ENCODE measurements around the gene SLC6A9. TPM values are rescaled to one million over a fixed set of nuclear protein-coding genes. Genes with fewer than 3 reads are reported as not detected.

SLC6A9 gene
- polyA plus RNA-seq, 3 donors, result not detected

GRCh38 chr1:44021156-44021555 lies 10.1 kb downstream of the SLC6A9 start:
- Histone ChIP-seq H3K4me3 (replicated peaks in 1 of 3; ENCODE audit: low read depth in 2 of 3, low read length in 3 of 3) (no peak overlapping the region), H3K27ac (ENCODE audit: low read depth in 1 of 2, low read length in 2 of 2) (no peak overlapping the region), H3K27me3 (ENCODE audit: control insufficient read depth in 2 of 2, insufficient read depth in 2 of 2, low read length in 2 of 2) (no peaks in the 10 kb centered on the region), H4K20me1 (ENCODE audit: insufficient read depth, low read length) (no peaks in the 10 kb centered on the region), H3K79me2 (ENCODE audit: insufficient read depth, low read length) (no peaks in the 10 kb centered on the region), H3K4me1 (ENCODE audit: control insufficient read depth in 1 of 2, insufficient read depth in 2 of 2, low read length in 2 of 2) (no peaks in the 10 kb centered on the region), H3K9ac (ENCODE audit: insufficient read depth, low read length, poor library complexity, severe bottlenecking) (no peak overlapping the region), H3K36me3 (replicated peaks in 1 of 2; ENCODE audit: control insufficient read depth in 1 of 2, insufficient read depth in 2 of 2, low read length in 2 of 2) (no peaks in the 10 kb centered on the region), H2AFZ (ENCODE audit: insufficient read depth, low read depth, low read length, poor library complexity, severe bottlenecking) (no peak overlapping the region), H3K4me2 (replicated peaks; ENCODE audit: extremely low read depth, low read length, poor library complexity, severe bottlenecking) (no peak overlapping the region), H3K9me3 (replicated peaks in 1 of 2; ENCODE audit: control insufficient read depth in 1 of 2, insufficient read depth in 1 of 2, low read length in 2 of 2) (no peaks in the 10 kb centered on the region)
- no peak overlapping the region for H3K4me3 Mint-ChIP-seq
- peaks cover 0 to 7% (median 2%) of the 10 kb centered on the region in 3 donors for H3K27me3 Mint-ChIP-seq (ENCODE audit: low read depth in 3 of 3)
- no peaks in the 10 kb centered on the region for H3K36me3 Mint-ChIP-seq
- no peaks in the 10 kb centered on the region for H3K4me1 Mint-ChIP-seq
- no peak for DNase-seq
- 93% methylated on average over 7 of the region's 8 CpGs for WGBS (ENCODE audit: insufficient coverage)
- intact Hi-C loops (cut with micrococcal nuclease), result no loop called here
- no peaks in the 10 kb centered on the region for H3K9me3 Mint-ChIP-seq
- no peak overlapping the region for H3K27ac Mint-ChIP-seq
- no peak for TF ChIP-seq CTCF (IDR thresholded peaks at IDR 0.05)

GRCh38 chr1:44020464-44020863 lies 10.8 kb downstream of the SLC6A9 start:
- no peaks in the 10 kb centered on the region for H3K36me3 Mint-ChIP-seq

More at GRCh38 chr1:44020464-44020863, 10.8 kb downstream of the SLC6A9 start:
- Histone ChIP-seq H3K9me3 (replicated peaks in 1 of 2; ENCODE audit: control insufficient read depth in 1 of 2, insufficient read depth in 1 of 2, low read length in 2 of 2) (no peaks in the 10 kb centered on the region), H3K27me3 (ENCODE audit: control insufficient read depth in 2 of 2, insufficient read depth in 2 of 2, low read length in 2 of 2) (no peaks in the 10 kb centered on the region), H4K20me1 (ENCODE audit: insufficient read depth, low read length) (no peaks in the 10 kb centered on the region), H3K36me3 (replicated peaks in 1 of 2; ENCODE audit: control insufficient read depth in 1 of 2, insufficient read depth in 2 of 2, low read length in 2 of 2) (no peaks in the 10 kb centered on the region), H3K4me3 (replicated peaks in 1 of 3; ENCODE audit: low read depth in 2 of 3, low read length in 3 of 3) (no peak overlapping the region), H3K27ac (ENCODE audit: low read depth in 1 of 2, low read length in 2 of 2) (no peak overlapping the region), H3K79me2 (ENCODE audit: insufficient read depth, low read length) (no peaks in the 10 kb centered on the region), H3K4me2 (replicated peaks; ENCODE audit: extremely low read depth, low read length, poor library complexity, severe bottlenecking) (no peak overlapping the region), H3K4me1 (ENCODE audit: control insufficient read depth in 1 of 2, insufficient read depth in 2 of 2, low read length in 2 of 2) (no peaks in the 10 kb centered on the region), H3K9ac (ENCODE audit: insufficient read depth, low read length, poor library complexity, severe bottlenecking) (no peak overlapping the region), H2AFZ (ENCODE audit: insufficient read depth, low read depth, low read length, poor library complexity, severe bottlenecking) (no peak overlapping the region)
- Mint-ChIP-seq H3K9me3 (no peaks in the 10 kb centered on the region), H3K27me3 (ENCODE audit: low read depth in 3 of 3) (peaks cover 0 to 7% (median 2%) of the 10 kb centered on the region in 3 donors), H3K4me3 (no peak overlapping the region), H3K4me1 (no peaks in the 10 kb centered on the region), H3K27ac (no peak overlapping the region)
- no peak for TF ChIP-seq CTCF (IDR thresholded peaks at IDR 0.05)
- no peak for DNase-seq
- WGBS (ENCODE audit: insufficient coverage), result 84% methylated on average over 6 of the region's 6 CpGs
- intact Hi-C loops (cut with micrococcal nuclease), result no loop called here

All from CD14-positive monocyte (primary cell).